ENCODE results near the gene IRF4.

- TF ChIP-seq EZH2 (optimal IDR thresholded peaks at IDR 0.05; ENCODE audit: low read depth, low read length) = no peak
- TF ChIP-seq CTCF (IDR thresholded peaks at IDR 0.05; ENCODE audit: low read length) = no peak
- no peak for TF ChIP-seq EZH2phosphoT487 (IDR thresholded peaks at IDR 0.05; ENCODE audit: low read length)
Observed at GRCh38 chr6:362231-362923, 29.2 kb upstream of the IRF4 start.

All from MM.1S (cell line).